ENCODE measurements around the gene HSD11B1. TPM values are rescaled to one million over a fixed set of nuclear protein-coding genes. Genes with fewer than 3 reads are reported as not detected.
A peak's percentile ranks its signal among the peaks of the same experiment; 100 is the strongest.

Gene HSD11B1
- total and polyA plus RNA-seq, 4 donors, result 0.09 to 488 (median 304) TPM

- no peak for TF ChIP-seq ATF3 (IDR thresholded peaks at IDR 0.05)
- peak in 1 of 2 donors; percentile 38 for TF ChIP-seq JUND (IDR thresholded peaks at IDR 0.05)
- peak; percentile 78 to 81 for TF ChIP-seq RXRA (IDR thresholded peaks at IDR 0.05)
- TF ChIP-seq RAD21 (IDR thresholded peaks at IDR 0.05), result peak in 1 of 2 donors; percentile 44
- TF ChIP-seq MAX (IDR thresholded peaks at IDR 0.05), result no peak
- TF ChIP-seq GABPA (IDR thresholded peaks at IDR 0.05 in 1 of 2, conservative IDR thresholded peaks at IDR 0.05 in 1 of 2), result no peak
- no peak for TF ChIP-seq FOXA1 (IDR thresholded peaks at IDR 0.05)
- no peak for TF ChIP-seq TAF1 (conservative IDR thresholded peaks at IDR 0.05)
- no peak for TF ChIP-seq CTCF (IDR thresholded peaks at IDR 0.05; ENCODE audit: low read depth, low read length, missing input control)
- TF ChIP-seq FOXA2 (IDR thresholded peaks at IDR 0.05), result no peak
- TF ChIP-seq NR2F2 (IDR thresholded peaks at IDR 0.05), result no peak
- peak; percentile 24 for TF ChIP-seq REST (IDR thresholded peaks at IDR 0.05)
- TF ChIP-seq EGR1 (IDR thresholded peaks at IDR 0.05; ENCODE audit: low read depth in 2 of 2), result no peak
- TF ChIP-seq HNF4G (IDR thresholded peaks at IDR 0.05), result peak; percentile 67
- peak; percentile 69 for TF ChIP-seq SP1 (IDR thresholded peaks at IDR 0.05)
- TF ChIP-seq HNF4A (conservative IDR thresholded peaks at IDR 0.05), result peak; percentile 85 to 93
- TF ChIP-seq ZBTB33 (IDR thresholded peaks at IDR 0.05), result no peak
- TF ChIP-seq YY1 (IDR thresholded peaks at IDR 0.05), result peak; percentile 38
- peak overlapping the region; percentile 77 to 78 for H3K27ac ChIP-seq (ENCODE audit: low read depth in 1 of 2, low read length in 2 of 2)
- no peak overlapping the region for H3K4me3 ChIP-seq (ENCODE audit: low read depth in 1 of 3, low read length in 3 of 3)
- 36% methylated on average over 3 of the region's 3 CpGs for WGBS
- H3K9ac ChIP-seq (ENCODE audit: low read depth in 1 of 2, low read length in 2 of 2), result no peak overlapping the region
- H3K36me3 ChIP-seq (ENCODE audit: control insufficient read depth in 4 of 4, insufficient read depth in 3 of 4, low read depth in 1 of 4, low read length in 3 of 4), result peaks cover 0 to 9% (median 3%) of the 10 kb centered on the region in 4 donors
- peaks cover 0 to 40% (median 34%) of the 10 kb centered on the region in 4 donors for H3K4me1 ChIP-seq (ENCODE audit: control insufficient read depth in 4 of 4, insufficient read depth in 4 of 4, low read length in 3 of 4)
- no peak for DNase-seq (ENCODE audit: low spot score)
- H3K9me3 ChIP-seq (ENCODE audit: control insufficient read depth in 4 of 4, low read length in 3 of 4), result no peaks in the 10 kb centered on the region
- no peaks in the 10 kb centered on the region for H3K27me3 ChIP-seq (ENCODE audit: control insufficient read depth in 4 of 4, insufficient read depth in 4 of 4, low read length in 3 of 4)
Observed at GRCh38 chr1:209741193-209741592, 36.5 kb downstream of the HSD11B1 start.

All from liver (tissue), 9 donors.